Kidney epithelial cell (primary cell): ENCODE data around the gene ITM2A. TPM values are rescaled to one million over a fixed set of nuclear protein-coding genes. Genes with fewer than 3 reads are reported as not detected.

Experiments
- DNase-seq: peaks from one replicate; pipeline ENCODE4 v3.0.0-alpha.2; 2010; ENCODE audit warnings: low read depth
- H3K27me3 ChIP-seq: 2 replicates; pipeline ENCODE4 v1.6.0; 2011; ENCODE audit warnings: low read length; ENCODE audit not compliant: control insufficient read depth, insufficient read depth
- H3K36me3 ChIP-seq: 2 replicates; pipeline ENCODE4 v1.5.1; 2011; ENCODE audit warnings: low read length; ENCODE audit not compliant: control insufficient read depth, insufficient read depth
- H3K4me3 ChIP-seq: 2 replicates; pipeline ENCODE4 v1.5.1; 2011; ENCODE audit warnings: low read depth, mild to moderate bottlenecking, control low read depth, low read length
- total RNA-seq: library from RNA; depleted of rRNA; stranded (reverse); fragments of >200 nt; gene quantifications from 2 replicates; pipeline ENCODE4 v1.2.3, GENCODE V29; 2015
- TF ChIP-seq, protein P1 (sequence below): IDR thresholded peaks from 2 replicates; pipeline ENCODE4 v1.5.1; 2011; ENCODE audit warnings: mild to moderate bottlenecking, moderate library complexity, low read length, control low read depth, inconsistent platforms; ENCODE audit not compliant: insufficient read depth, poor library complexity, severe bottlenecking

ITM2A gene
- not detected in 2 replicates for total RNA-seq

DNA sequence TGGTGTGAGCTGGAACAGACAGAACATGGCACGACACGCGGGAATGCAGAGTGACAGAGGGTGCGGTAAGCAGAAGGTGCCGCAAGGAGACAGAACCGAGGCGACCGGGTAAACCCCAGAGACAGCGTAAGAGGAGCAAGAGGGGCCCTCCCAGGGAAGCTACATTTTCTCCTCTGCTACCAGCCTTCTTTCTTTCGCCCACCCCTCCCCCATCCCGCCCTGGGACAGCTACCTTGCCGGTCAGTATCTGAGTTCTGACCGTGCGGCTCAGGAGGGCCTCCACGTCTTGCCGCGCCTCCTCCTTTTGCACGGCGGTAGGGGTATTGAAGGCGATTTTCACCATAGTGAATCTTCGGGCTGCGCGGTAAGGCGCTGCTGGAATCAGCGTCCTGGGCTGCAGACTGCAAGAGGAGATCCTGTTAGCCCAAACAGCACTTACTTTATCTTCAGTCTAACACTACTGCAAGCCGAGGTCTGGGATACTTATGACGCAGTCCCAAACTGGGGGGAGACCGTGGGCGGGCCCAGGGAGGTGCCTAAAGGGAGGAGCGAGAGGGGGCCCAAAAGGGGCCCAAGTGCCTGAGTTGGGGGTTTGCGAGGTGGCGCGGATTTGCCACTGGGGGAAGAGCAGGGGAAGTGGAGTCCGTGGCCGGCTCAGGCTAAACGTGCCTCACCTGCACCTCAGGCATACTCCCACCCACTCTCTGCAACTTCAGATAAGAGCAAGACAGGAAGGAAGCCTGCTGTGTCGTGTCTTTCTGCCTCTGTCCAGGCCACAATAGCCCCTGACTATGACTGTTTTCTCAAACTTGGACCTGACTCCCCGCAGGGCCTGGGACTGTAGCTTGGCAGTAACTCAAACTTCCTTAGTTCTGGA is at the start of gene ITM2A:
TSS of gene ITM2A (minus strand) at position 462 of the 877 bp plus-strand sequence. CDS start at position 343, 119 bp downstream.
- TF ChIP-seq, protein P1, sequence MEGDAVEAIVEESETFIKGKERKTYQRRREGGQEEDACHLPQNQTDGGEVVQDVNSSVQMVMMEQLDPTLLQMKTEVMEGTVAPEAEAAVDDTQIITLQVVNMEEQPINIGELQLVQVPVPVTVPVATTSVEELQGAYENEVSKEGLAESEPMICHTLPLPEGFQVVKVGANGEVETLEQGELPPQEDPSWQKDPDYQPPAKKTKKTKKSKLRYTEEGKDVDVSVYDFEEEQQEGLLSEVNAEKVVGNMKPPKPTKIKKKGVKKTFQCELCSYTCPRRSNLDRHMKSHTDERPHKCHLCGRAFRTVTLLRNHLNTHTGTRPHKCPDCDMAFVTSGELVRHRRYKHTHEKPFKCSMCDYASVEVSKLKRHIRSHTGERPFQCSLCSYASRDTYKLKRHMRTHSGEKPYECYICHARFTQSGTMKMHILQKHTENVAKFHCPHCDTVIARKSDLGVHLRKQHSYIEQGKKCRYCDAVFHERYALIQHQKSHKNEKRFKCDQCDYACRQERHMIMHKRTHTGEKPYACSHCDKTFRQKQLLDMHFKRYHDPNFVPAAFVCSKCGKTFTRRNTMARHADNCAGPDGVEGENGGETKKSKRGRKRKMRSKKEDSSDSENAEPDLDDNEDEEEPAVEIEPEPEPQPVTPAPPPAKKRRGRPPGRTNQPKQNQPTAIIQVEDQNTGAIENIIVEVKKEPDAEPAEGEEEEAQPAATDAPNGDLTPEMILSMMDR, result no peak
- H3K36me3 ChIP-seq, result no peaks in the 10 kb centered on the region
- H3K4me3 ChIP-seq, result peak within 1 kb of the TSS; percentile 32
- H3K27me3 ChIP-seq, result no peaks in the 10 kb centered on the region
- no peak for DNase-seq

DNA sequence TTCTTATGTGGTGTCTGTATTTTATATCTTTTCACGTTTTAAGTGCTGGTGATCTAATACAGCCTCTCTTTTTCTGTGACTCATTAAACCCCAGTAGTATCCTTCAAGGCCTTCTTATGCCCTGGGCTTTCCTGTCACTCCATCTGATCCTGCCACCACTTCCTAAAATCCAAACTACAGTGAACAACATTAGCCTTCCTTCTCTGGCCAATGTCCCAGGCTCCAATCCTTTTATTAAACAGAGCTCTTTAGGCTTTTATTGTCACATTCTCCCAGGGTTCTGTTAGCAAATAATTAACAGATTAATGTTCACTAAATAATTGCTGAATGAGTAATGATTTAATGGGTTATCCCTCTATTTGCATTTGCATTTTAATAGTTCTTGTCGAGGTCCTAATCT is 47.9 kb upstream of the ITM2A start:
- no peak for DNase-seq
- Histone ChIP-seq H3K4me3 (no peak overlapping the region), H3K27me3 (no peaks in the 10 kb centered on the region), H3K36me3 (no peaks in the 10 kb centered on the region)
- TF ChIP-seq, protein P1, result no peak

DNA sequence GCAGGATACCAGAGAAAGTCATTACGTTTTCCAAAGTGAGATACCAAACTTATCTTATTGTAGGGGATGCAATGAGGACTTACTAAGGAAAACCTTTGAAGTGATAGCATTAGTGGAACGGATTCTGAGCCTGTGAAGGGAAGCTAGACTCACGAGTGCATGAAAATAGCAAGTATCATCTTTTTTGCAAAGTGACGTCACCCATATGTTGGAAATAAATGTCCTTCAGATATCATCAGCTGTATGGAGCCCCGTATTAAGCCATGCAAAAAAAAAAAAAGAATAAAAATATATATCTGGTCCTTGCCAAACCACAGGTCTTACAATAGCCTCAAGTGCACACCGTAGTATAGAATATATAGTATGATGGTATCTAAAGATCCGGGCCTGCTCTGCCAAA is 46.8 kb upstream of the ITM2A start:
- no peaks in the 10 kb centered on the region for H3K36me3 ChIP-seq
- DNase-seq, result no peak
- no peak overlapping the region for H3K4me3 ChIP-seq
- TF ChIP-seq, protein P1, result no peak
- H3K27me3 ChIP-seq, result no peaks in the 10 kb centered on the region

DNA sequence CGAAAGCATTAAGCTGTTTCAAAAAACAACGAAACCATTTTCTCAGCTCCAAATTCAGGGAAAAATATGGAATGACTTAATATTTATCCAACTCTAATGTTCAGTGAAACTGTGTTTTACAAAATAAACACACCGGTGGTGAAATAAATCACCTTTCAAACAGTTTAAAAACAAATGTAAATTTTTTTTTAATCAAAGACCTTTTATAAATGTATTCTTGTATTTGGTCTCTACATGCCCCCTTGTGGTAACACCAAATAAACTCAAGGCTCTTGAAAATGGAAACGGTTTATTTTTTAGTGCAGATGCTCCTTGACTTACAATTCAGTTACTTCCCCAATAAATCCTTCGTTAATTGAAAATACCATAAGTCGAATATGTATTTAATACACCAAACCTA is 45.8 kb upstream of the ITM2A start:
- TF ChIP-seq, protein P1, result peak; percentile 34
- no peak for DNase-seq
- H3K4me3 ChIP-seq, result no peak overlapping the region
- no peaks in the 10 kb centered on the region for H3K27me3 ChIP-seq
- H3K36me3 ChIP-seq, result no peaks in the 10 kb centered on the region

DNA sequence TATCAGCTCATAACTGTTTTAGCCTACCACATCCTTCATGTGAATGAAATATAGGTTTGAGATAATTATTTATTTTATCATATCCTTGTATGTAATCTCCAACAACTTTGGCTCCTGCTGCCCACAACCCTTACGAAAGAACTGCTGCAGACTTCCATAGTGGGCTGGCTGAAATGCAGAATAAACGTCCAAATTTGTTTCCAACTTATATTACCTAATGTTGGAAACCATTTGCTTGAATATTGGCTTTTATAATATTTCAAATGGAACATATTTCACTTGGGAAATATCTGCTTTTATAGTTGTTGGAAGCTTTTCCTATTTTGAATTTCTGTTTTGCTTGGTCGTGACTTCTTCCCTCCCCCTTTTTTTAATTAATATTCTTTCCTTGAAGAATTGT is 45.0 kb upstream of the ITM2A start:
- H3K36me3 ChIP-seq, result no peaks in the 10 kb centered on the region
- no peak overlapping the region for H3K4me3 ChIP-seq
- TF ChIP-seq, protein P1, result no peak
- no peak for DNase-seq
- no peaks in the 10 kb centered on the region for H3K27me3 ChIP-seq
